HUES48 (cell line): Measurements from ENCODE around the gene GSC.
"Not testable (repeated sequence)": the region's sequence is repeated elsewhere in the genome, so short reads cannot be mapped to it uniquely, and the experiment has no call there.

Source experiments
- H3K27ac ChIP-seq: one replicate; pipeline ENCODE4 v1.7.0; 2013; ENCODE audit warnings: low read depth, low read length, inconsistent platforms
- H3K27me3 ChIP-seq: 2 replicates; pipeline ENCODE4 v1.6.1; 2013; ENCODE audit warnings: mild to moderate bottlenecking, low read length; ENCODE audit not compliant: control insufficient read depth, insufficient read depth
- H3K36me3 ChIP-seq: 2 replicates; pipeline ENCODE4 v1.6.1; 2013; ENCODE audit warnings: low read length; ENCODE audit not compliant: control insufficient read depth, insufficient read depth
- H3K4me1 ChIP-seq: 2 replicates; pipeline ENCODE4 v1.6.1; 2013; ENCODE audit warnings: mild to moderate bottlenecking, low read length; ENCODE audit not compliant: control insufficient read depth, insufficient read depth
- H3K4me3 ChIP-seq: 2 replicates; pipeline ENCODE4 v1.5.1; 2013; ENCODE audit warnings: mild to moderate bottlenecking, low read depth, low read length
- H3K9ac ChIP-seq: 2 replicates; pipeline ENCODE4 v1.6.1; 2013; ENCODE audit warnings: mild to moderate bottlenecking, low read depth, low read length, moderate library complexity
- H3K9me3 ChIP-seq: 2 replicates; pipeline ENCODE4 v1.6.1; 2013; ENCODE audit warnings: low read length; ENCODE audit not compliant: control insufficient read depth, insufficient read depth

Gene GSC

GRCh38 chr14:94769391-94770250 is at the start of gene GSC:
TSS of gene GSC (minus strand) at chr14:94770113. CDS start at chr14:94770015, 98 bp downstream.
- Histone ChIP-seq H3K27me3 (peaks cover 97% of the 10 kb centered on the region), H3K9ac (no peak within 1 kb of the TSS), H3K27ac (peak within 1 kb of the TSS; percentile 6), H3K36me3 (no peaks in the 10 kb centered on the region), H3K9me3 (no peaks in the 10 kb centered on the region), H3K4me1 (peaks cover 54% of the 10 kb centered on the region), H3K4me3 (peak within 1 kb of the TSS; percentile 56)

GRCh38 chr14:94819531-94819930 is 49.6 kb upstream of the GSC start:
- H3K9me3 ChIP-seq, result 0 out of 2 replicates have a peak, but pooled peaks cover 3% of the 10 kb centered on the region
- no peak overlapping the region for H3K27ac ChIP-seq
- no peak overlapping the region for H3K9ac ChIP-seq
- H3K27me3 ChIP-seq, result no peaks in the 10 kb centered on the region
- H3K4me1 ChIP-seq, result no peaks in the 10 kb centered on the region
- no peaks in the 10 kb centered on the region for H3K36me3 ChIP-seq
- H3K4me3 ChIP-seq, result no peak overlapping the region

- Histone ChIP-seq H3K36me3 (no peaks in the 10 kb centered on the region), H3K9ac (no peak overlapping the region), H3K4me1 (no peaks in the 10 kb centered on the region), H3K9me3 (0 out of 2 replicates have a peak, but pooled peaks cover 3% of the 10 kb centered on the region), H3K27ac (no peak overlapping the region), H3K27me3 (no peaks in the 10 kb centered on the region), H3K4me3 (no peak overlapping the region)
Observed at GRCh38 chr14:94816113-94816512, 46.2 kb upstream of the GSC start.

- H3K4me1 ChIP-seq, result no peaks in the 10 kb centered on the region
- H3K36me3 ChIP-seq, result no peaks in the 10 kb centered on the region
- H3K4me3 ChIP-seq, result no peak overlapping the region
- no peaks in the 10 kb centered on the region for H3K27me3 ChIP-seq
- no peak overlapping the region for H3K27ac ChIP-seq
- no peaks in the 10 kb centered on the region for H3K9me3 ChIP-seq
- no peak overlapping the region for H3K9ac ChIP-seq
Observed at GRCh38 chr14:94805680-94806288, 35.9 kb upstream of the GSC start.

GRCh38 chr14:94801225-94801624 is 31.3 kb upstream of the GSC start:
- H3K9ac ChIP-seq, result no peak overlapping the region

GRCh38 chr14:94800764-94801163 is 30.9 kb upstream of the GSC start:
- not testable (repeated sequence) for H3K27me3 ChIP-seq, H3K4me1 ChIP-seq, H3K9me3 ChIP-seq, H3K9ac ChIP-seq, H3K36me3 ChIP-seq, H3K27ac ChIP-seq, H3K4me3 ChIP-seq

More at GRCh38 chr14:94801225-94801624, 31.3 kb upstream of the GSC start:
- Histone ChIP-seq H3K27ac (no peak overlapping the region), H3K4me3 (no peak overlapping the region), H3K9me3 (no peaks in the 10 kb centered on the region), H3K27me3 (no peaks in the 10 kb centered on the region), H3K36me3 (no peaks in the 10 kb centered on the region), H3K4me1 (no peaks in the 10 kb centered on the region)

GRCh38 chr14:94797887-94798286 is 28.0 kb upstream of the GSC start:
- Histone ChIP-seq H3K9ac (no peak overlapping the region), H3K4me1 (no peaks in the 10 kb centered on the region), H3K4me3 (no peak overlapping the region), H3K9me3 (no peaks in the 10 kb centered on the region), H3K27ac (no peak overlapping the region), H3K27me3 (no peaks in the 10 kb centered on the region), H3K36me3 (no peaks in the 10 kb centered on the region)

- no peaks in the 10 kb centered on the region for H3K9me3 ChIP-seq
- no peaks in the 10 kb centered on the region for H3K36me3 ChIP-seq
- no peaks in the 10 kb centered on the region for H3K27me3 ChIP-seq
- no peak overlapping the region for H3K9ac ChIP-seq
- no peak overlapping the region for H3K4me3 ChIP-seq
- H3K4me1 ChIP-seq, result no peaks in the 10 kb centered on the region
- H3K27ac ChIP-seq, result no peak overlapping the region
Observed at GRCh38 chr14:94796278-94796677, 26.4 kb upstream of the GSC start.

GRCh38 chr14:94795372-94795771 is 25.5 kb upstream of the GSC start:
- H3K27me3 ChIP-seq, result no peaks in the 10 kb centered on the region
- no peaks in the 10 kb centered on the region for H3K36me3 ChIP-seq
- H3K27ac ChIP-seq, result no peak overlapping the region
- H3K9ac ChIP-seq, result no peak overlapping the region
- H3K4me1 ChIP-seq, result no peaks in the 10 kb centered on the region
- no peaks in the 10 kb centered on the region for H3K9me3 ChIP-seq
- no peak overlapping the region for H3K4me3 ChIP-seq

- Histone ChIP-seq H3K9ac (no peak overlapping the region), H3K36me3 (no peaks in the 10 kb centered on the region), H3K4me1 (no peaks in the 10 kb centered on the region), H3K4me3 (no peak overlapping the region), H3K27ac (no peak overlapping the region), H3K27me3 (no peaks in the 10 kb centered on the region), H3K9me3 (no peaks in the 10 kb centered on the region)
Observed at GRCh38 chr14:94793901-94794300, 24.0 kb upstream of the GSC start.

- H3K36me3 ChIP-seq, result no peaks in the 10 kb centered on the region
- no peaks in the 10 kb centered on the region for H3K4me1 ChIP-seq
- peaks cover under 1% of the 10 kb centered on the region; the same call in 1 of the 2 replicates for H3K27me3 ChIP-seq
- no peak overlapping the region for H3K27ac ChIP-seq
- no peak overlapping the region for H3K4me3 ChIP-seq
- H3K9me3 ChIP-seq, result no peaks in the 10 kb centered on the region
- no peak overlapping the region for H3K9ac ChIP-seq
Observed at GRCh38 chr14:94787655-94788054, 17.7 kb upstream of the GSC start.
